ENCODE data around the gene ZNF597.
"Not testable (repeated sequence)": the region's sequence is repeated elsewhere in the genome, so short reads cannot be mapped to it uniquely, and the experiment has no call there.

ZNF597 gene

DNA sequence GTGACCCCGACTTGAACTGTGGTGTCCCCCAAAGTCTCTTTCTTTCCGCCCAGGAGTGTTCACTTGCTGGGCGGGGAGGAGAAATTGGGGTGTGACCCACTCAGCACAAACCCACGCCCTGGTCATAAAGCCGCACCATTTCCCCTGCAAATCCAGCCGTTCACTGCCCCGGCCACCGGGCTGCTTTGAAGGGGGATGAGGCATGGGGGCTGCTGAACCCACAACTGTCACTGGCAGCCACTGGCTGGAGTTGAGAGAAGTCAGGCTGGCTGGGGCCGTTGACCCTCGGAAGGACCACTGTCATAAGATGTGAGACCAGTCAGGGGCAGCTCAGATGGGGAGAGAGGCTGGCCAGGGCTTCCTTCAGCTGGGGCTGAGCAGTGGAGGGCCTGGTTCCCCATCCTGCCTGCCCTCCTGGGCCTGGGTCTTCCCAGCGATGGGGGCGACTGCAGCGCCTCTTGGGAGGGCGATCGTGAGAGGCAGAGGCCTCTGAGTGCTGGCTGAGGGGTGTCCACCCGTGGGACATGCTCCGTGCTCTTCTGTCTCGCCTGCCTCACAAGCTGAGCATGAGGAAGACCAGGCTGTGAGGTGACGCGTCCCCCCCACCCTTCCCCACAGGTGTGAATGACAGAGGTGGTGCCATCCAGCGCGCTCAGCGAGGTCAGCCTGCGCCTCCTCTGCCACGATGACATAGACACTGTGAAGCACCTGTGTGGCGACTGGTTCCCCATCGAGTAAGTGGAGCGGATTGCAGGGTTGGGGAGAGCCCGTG, 32.5 kb upstream of the ZNF597 start:
- no peak for DNase-seq (ENCODE audit: low read depth)

DNA sequence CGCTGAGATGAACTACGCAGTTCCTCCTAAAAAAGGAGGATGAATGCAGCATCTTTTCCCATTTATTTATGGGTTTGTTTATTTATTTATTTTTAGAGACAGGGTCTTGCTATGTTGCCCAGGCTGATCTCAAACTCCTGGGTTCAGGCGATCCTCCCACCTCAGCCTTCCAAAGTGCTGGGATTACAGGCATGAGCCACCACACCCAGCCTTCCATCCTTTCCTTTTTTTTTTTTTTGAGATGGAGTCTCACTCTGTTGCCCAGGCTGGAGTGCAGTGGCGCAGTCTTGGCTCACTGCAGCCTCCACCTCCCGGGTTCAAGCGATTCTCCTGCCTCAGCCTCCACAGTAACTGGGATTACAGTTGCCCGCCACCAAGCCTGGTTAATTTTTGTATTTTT, 31.6 kb upstream of the ZNF597 start:
- not testable (repeated sequence) for DNase-seq (ENCODE audit: low read depth)

DNA sequence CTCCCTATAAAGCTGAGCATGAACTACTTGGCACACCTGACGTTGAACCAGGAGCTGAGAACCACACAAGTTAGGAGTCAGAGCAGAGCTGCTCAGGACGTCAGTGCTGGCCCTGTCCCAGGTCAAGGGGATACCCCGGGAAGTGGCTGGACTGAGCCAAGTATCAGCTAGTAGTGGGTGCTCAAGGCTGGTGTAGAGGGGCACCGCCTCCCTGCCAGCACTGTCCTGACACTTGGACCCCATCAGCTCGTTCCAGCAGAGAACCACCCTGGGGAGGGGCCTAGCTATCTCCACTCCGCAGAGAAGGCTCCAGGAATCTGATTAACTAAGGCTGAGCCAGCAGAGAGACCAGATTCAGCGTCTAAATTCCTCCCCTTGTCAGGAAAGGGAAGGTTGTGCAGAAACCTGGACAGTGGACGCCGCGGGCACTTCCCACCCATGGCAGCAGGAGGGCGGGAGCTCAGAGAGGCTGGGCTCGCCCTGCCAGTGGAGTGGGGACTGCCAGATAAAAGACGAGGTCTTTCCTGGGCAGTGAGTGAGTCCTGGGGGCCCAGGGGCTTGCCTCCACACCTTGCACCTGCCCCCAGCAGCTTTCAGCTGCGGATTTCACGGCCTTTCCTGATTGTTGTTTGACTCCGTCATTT, 31.0 kb upstream of the ZNF597 start:
- DNase-seq (ENCODE audit: low read depth), result no peak

DNA sequence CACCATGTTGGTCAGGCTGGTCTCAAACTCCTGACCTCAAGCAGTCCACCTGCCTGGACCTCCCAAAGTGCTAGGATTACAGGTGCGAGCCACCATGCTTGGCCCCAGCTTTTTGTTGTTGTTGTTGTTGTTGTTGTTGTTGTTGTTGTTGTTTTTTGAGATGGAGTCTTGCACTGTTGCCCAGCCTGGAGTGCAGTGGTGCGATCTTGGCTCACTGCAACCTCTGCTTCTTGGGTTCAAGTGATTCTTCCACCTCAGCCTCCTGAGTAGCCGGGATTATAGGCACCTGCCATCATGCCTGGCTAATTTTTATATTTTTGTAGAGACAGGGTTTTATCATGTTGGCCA, 30.3 kb upstream of the ZNF597 start:
- DNase-seq (ENCODE audit: low read depth), result not testable (repeated sequence)

DNA sequence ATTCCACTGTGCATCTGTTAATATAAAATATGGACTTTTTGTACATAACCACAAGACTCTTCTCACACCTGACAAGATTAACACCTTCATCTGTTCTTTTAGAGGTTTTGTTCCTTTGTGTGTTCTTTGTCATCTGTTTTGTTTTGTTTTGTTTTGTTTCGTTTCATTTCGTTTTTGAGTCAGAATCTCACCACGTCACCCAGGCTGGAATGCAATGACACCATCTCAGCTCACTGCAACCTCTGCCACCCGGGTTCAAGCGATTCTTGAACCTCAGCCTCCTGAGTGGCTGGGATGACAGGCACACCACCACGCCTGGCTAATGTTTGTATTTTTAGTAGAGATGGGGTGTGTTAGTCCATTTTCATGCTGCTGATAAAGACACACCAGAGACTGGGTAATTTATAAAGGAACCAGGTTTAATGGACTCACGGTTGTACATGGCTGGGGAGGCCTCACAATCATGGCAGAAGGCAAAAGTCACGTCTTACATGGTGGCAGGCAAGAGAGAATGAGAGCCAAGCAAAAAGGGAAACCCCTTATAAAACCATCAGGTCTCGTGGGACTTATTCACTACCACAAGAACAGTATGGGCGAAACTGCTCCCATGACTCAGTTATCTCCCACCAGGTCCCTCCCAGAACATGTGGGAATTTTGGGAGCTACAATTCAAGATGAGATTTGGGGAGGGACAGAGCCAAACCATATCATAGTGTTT, 29.7 kb upstream of the ZNF597 start:
- no peak for DNase-seq (ENCODE audit: low read depth)

DNA sequence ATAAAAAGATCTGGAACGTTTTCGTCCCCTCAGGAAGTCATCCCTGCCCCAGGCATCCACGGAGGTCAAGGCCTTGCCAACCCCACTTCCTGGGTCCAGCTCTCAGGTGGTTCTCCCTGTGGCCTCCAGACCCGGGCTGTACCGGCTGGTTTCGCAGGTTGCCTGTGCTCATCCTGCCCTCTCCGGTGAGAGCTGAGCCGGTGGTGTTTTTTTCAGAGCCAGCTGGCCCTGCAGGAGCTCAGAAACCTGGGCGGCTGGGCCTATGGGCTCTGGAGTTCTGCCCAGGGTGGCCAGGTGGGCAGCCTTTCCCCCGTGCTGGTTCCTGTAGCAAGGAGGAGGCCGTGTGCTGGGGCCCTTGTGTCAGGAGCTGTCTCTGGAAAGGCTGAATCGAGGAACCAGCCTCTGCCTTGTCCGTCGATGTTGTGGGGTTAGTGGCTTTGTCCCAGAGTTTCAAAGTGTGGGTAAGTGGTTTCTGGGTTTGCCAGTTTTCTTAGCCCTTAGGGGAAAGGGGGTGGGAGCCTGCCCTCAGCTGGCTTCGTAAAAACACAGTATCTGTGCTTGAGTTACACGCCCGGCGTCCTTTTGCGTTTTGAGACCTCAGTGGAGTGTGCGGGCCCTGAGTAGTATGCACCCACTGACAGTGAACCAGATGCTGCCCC, 28.3 kb upstream of the ZNF597 start:
- DNase-seq (ENCODE audit: low read depth), result no peak

DNA sequence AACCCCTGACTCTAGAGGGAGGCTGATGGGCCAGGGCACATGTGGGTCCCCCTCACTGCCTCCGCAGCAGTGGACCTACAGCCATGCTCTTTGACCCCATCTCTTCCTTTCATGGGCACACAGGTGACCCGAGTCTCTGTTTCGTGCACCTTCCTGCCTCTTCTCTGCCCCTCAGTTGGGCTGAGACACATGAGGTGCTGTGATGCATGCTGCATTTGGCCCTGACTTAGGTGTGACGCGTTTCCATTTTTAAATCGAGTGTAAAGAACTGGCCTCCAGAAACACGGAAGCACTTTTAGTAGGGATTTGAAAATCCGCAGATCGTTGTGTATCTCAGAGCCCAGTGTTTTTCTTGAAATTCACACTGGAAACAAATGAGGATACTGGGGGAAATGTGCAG, 27.4 kb upstream of the ZNF597 start:
- DNase-seq (ENCODE audit: low read depth), result no peak

DNA sequence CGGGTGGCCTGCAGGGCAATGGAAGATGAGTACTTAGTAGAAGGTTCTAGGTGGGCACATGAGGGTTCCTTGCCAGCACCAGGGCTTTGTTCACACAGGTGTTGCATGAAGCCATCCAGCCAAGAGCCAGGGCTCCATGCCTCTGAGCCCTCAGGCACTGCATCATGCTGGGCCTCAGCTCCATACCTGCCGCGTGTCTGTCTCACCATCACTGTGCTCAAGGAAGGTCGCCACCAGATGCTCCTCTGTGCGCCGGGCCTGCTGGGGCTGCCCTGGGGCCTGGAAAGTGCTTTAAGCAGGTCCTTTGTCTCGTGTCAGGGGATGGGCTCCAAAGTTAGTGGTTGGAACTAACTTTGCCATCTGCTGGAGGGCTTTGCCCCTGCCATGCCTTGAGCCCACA, 26.4 kb upstream of the ZNF597 start:
- no peak for DNase-seq (ENCODE audit: low read depth)

DNA sequence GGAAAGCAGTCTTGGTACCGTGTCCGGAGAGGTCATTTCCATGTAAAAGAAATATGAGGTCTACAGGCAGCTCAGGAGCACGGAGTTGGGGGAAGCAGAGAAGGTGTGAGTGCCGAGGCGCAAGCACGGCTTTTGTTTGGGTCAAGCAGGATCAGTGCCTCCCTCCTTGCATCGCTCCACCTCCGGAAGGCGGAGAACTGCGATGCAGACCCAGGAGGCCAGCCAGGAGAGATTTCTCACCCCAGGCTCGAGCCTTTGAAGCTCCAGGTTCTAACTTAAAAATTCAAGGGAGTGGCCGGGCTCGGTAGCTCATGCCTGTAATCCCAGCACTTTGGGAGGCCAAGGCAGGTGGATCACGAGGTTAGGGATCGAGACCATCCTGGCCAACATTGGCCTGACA, 25.2 kb upstream of the ZNF597 start:
- DNase-seq (ENCODE audit: low read depth), result no peak

DNA sequence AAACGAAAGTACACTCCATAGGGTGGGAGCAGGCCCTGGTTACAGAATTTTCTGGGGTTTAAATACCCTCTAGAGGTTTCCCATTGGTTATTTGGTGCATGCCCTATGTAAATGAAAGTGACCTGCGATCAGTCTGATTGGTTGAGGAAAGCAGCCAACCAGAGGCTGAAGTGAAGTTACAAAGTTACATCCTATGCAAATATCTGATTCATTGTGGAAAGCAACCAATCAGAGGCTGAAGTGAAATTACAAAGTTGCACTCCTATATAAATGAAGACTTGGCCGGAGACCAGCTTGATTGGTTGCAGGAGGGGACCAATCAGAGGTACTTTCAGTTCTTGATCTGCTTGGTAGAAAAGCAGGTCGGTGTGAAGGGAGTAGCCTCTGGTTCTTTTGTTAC, 24.6 kb upstream of the ZNF597 start:
- DNase-seq (ENCODE audit: low read depth), result peak; percentile 71

DNA sequence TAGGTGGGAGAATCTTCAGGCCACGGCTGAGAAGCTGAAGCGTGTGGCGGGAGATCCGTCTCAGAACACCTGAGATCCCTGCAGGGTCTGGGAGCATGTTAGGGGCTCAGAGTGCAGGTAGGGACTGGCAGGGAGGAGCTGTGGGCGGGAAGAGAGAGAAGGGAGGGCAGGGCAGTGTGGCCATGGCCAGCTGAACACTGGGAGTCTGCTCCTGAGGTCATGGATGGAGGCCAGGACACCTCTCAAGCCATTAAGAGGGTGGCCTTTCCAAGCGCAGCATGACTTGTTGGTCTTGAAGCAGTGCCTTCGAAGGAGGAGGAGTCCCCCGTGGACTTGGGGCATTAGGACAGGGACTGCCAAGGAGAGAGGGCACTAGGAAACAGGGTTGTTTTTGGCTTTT, 23.9 kb upstream of the ZNF597 start:
- no peak for DNase-seq (ENCODE audit: low read depth)

DNA sequence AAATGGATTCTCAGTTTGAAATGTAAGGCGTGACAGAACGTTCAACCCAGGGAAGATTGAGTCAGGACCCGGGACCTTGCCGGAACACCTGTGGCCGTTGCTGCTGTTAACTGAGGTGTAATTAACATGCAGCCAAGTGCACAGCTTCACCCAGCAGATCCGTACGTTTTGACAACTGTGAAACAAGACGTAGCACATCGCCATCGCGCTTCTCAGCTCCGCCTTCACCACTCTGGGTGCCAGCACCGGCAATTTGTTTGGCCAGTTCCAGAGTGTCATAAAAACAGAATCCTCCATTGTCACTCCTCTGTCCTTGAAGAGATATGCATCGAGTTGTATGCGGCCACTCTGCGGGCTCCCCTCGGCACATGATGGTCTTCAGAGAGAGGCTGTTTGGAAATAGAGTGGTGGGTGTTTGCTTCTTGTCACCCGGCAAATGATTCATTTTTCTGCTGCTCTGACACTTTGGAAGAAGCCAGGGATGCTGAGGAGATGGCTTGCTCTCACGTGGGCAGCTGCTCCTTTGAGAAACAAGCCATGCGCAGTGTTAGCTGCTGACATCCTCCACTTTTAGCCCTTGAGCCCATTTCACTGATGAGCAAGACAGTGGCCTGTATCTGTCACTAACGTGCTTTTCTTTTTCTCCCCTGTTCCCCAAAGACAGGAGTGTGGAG, 22.7 kb upstream of the ZNF597 start:
- no peak for DNase-seq (ENCODE audit: low read depth)

DNA sequence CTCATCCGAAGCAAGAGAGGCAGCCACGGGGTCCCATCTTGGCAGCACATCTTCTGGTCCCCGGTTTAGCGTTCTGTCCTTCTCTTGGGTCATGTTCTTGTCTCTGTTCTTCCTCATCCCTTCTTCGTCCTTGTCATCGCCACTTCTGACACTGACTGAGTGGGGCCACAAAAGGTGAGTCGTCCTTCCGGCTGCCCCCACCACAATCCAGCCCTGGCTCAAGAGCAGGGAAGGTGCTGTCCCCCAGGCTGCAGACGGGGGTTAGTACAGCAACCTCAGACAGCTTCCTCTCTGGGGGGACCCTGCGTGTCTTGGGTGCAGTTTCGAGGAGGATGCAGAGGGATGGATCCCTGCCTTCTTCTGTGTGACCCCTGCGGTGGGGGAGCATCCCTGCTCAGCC, 22.0 kb upstream of the ZNF597 start:
- DNase-seq (ENCODE audit: low read depth), result no peak

DNA sequence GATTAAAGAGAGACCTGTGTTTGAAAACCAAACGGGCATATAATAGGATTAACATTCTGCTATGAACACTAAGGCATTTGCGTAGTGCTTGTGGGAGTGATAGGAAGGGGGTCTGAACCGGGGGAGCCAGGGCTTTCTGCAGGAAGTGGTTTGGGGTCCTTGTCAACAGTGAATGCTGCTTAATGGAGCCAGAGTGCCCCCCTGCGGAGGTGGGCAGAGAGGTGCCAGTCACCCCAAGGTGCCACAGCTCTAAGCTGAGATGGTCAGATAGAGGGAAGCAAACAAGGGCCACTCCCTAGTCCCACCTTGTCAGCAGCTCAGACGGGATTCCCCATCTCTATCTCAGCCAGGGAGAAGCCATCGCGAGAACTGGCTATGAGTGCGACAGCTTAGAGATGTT, 17.8 kb upstream of the ZNF597 start:
- no peak for DNase-seq (ENCODE audit: low read depth)

DNA sequence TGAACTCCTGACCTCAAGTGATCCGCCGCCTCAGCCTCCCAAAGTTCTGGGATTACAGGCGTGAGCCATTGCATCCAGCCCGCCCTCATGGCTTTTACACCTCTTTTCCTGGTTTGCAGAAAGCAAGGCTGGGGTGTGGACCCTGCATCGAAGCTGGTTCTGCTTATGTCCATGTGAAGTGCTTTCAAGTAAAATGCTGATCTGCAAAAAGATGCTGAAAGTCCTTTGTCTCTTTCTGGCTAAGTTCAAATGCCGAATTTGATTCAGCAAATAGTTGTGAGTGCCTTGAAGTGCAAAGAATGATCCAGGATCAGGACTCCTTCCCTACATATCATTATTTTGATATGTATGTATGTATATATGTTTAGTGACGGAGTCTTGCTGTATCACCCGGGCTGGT, 17.3 kb upstream of the ZNF597 start:
- DNase-seq (ENCODE audit: low read depth), result no peak

DNA sequence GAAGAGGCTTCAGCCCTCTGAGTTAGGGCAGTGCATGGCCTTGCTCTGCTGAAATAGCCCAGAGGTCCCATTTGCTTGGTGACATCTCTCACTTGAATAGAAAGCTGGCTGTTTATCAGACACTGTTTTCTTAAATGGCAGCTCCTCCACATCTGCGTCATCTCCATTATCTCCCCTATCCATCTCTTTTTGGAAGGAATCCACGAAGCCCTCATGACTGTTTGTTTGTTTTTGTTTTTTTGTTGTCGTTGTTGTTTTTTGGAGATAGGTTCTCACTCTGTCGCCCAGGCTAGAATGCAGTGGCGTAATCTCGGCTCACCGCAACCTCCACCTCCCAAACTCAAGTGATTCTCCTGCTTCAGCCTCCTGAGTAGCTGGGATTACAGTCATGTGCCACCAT, 16.8 kb upstream of the ZNF597 start:
- peak; percentile 37 for DNase-seq (ENCODE audit: low read depth)

DNA sequence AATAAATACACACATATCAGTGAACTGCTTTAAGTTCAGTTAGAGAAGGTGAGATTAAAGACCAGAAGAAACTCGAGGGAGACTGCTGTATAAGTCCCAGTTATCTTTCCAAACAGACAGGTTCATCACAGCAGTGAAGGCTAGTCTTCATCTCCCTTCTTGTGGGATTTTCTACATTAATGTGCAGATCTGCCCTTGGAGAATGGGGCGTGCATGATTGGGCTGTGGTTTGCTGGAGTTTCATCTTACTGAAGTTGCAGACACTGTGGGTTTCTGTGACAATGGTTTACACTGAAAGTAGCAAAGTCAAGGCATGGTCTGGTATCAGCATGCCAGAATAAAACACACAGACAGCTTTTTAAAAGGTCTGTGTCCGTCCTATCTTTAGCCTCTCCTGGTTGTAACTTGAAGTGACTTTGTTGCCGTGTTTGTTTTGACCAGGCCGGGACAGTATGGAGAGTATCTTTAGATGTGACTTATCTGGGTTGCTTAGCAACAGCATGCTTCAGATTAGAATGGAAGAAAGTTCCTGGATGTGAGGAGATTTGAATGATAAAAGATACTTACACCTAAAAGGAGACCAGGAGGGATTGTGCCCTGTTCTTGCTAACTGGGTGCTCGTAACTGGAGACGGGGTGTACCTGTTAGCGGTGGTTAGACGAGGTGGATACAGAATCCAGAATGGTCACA, 16.2 kb upstream of the ZNF597 start:
- peak; percentile 28 for DNase-seq (ENCODE audit: low read depth)

DNA sequence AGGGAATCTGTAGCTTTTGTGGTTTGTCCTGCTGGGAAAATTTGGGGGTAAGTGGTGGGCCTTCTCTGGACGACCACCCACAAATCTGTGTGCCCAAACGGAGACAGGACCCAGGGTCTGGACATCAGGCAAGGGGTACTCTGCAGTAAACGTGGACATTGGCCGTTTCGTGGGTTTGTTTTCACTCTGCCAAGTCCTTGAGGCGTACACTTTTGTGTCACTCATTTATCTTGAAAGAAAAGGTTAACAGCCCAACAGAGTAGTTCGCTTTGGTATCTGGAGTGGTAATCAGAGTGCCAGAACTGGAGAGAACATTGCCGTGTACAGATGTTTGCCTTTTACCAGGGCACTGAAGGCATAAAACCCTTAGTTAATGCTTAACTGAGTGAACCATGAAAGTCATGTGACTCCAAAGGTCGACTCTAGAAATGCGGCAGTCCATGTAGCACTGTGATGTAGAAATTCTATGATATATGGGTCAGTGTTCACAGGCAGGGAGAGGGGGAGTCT, 15.6 kb upstream of the ZNF597 start:
- peak; percentile 67 for DNase-seq (ENCODE audit: low read depth)

DNA sequence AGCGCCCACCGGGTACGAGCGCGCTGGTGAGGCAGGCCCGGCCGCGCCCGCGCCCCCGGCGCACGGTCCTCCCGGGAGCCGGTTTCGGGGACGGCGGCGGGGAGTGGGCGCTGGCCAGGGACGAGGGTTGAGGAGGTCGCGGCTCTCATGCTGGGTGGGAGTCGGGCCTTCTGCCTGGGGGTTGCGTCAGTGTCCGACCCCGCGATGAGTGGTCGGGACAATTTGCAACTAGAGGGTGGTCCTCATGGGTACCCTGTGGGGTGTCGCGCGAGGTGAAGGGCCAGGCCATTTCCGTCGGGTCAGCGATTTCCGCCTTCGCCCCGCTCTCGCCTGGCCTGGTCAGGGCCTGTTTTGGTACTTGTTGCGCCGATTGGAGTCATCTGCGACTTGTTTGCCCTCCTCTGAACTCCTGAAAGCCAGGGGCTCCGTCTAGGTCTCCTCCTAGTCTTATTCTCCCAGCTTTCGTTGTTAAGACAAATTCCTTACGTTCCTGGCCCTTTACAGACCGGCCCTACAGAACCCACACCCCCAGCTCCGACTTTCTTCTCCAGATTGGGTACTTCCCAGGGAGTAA, 15.1 kb upstream of the ZNF597 start:
- peak; percentile 41 for DNase-seq (ENCODE audit: low read depth)

DNA sequence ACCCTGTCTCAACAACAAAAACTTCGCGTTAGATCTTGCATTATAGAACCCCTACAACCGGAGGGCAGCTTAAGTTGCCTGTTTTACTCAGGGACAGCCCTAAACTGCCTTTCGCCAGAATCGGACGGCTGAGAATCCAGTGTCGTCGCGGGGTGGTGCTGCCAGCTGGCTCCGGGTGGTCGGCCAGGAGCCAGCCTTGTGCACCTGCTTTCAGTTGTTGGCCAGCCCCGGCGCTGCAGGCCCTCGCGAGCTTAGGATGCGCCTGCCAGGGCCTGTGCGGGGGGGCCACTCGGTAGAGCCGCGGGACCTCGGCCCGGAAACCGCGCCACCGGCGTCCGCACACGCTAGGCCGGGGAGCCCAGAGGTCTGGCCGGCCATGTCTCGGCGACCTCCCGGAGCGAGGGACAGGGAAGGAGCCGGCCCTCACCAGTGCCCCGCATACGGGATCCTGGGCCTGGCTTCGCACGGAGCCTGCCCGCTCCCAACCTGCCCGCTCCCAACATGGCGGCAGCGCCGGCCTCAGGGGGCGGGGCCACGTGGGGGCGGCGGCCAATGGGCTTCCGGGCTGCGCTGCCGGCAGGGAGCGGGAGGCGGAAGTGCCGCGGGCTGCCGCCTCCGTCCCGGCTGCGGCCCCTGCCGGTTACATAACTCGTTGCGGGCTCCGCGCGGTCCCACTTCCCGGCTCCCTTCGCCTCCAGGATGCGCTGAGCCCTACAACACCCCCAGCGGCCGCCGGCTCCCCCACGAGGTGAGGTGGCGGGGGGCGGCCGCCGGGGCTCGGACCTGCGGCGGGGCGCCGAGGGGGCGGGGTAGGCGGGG, 14.3 kb upstream of the ZNF597 start:
- DNase-seq (ENCODE audit: low read depth), result peak; percentile 80

Data from amniotic epithelial cell (primary cell).